CD4-positive, CD25-positive, alpha-beta regulatory T cell (primary cell): ENCODE data around the gene KLHL30. TPM values are rescaled to one million over a fixed set of nuclear protein-coding genes. Genes with fewer than 3 reads are reported as not detected.
"Not testable (repeated sequence)": the region's sequence is repeated elsewhere in the genome, so short reads cannot be mapped to it uniquely, and the experiment has no call there.

Experiments
- ATAC-seq, 2 donors: fragments of 150-1000 bp; cut with Tn5 transposase; one replicate each; pipeline ENCODE4 v1.10.0; 2021; ENCODE audit warnings: low read depth in 2 of 2, moderate number of reproducible peaks in 2 of 2, moderate library complexity in 1 of 2
- DNase-seq, 3 donors: peaks; one replicate each; pipeline versions ENCODE4 v3.0.0 to v3.0.0-alpha.2; 2012 to 2022; ENCODE audit warnings: mixed read lengths in 1 of 3
- H3K27ac ChIP-seq: one replicate; pipeline ENCODE4 v1.7.0; 2013; ENCODE audit warnings: mild to moderate bottlenecking, low read length; ENCODE audit not compliant: insufficient read depth, poor library complexity, severe bottlenecking
- H3K27me3 ChIP-seq: one replicate; pipeline ENCODE4 v1.7.0; 2013; ENCODE audit warnings: low read length; ENCODE audit not compliant: control insufficient read depth, insufficient read depth
- H3K36me3 ChIP-seq: one replicate; pipeline ENCODE4 v1.7.0; 2013; ENCODE audit warnings: mild to moderate bottlenecking, low read length, moderate library complexity; ENCODE audit not compliant: control insufficient read depth, insufficient read depth
- H3K4me1 ChIP-seq: 2 replicates; pipeline ENCODE4 v1.7.0; 2013; ENCODE audit warnings: mild to moderate bottlenecking, low read length; ENCODE audit not compliant: insufficient read depth, control insufficient read depth, poor library complexity, severe bottlenecking
- H3K4me3 ChIP-seq: one replicate; pipeline ENCODE4 v1.7.0; 2013; ENCODE audit warnings: low read depth, mild to moderate bottlenecking, low read length, moderate library complexity
- H3K9me3 ChIP-seq, 2 experiments: 1 replicate in 1 of 2; 2 replicates in 1 of 2; pipeline ENCODE4 v1.7.0; 2013; ENCODE audit warnings: low read length in 2 of 2, mild to moderate bottlenecking in 1 of 2, moderate library complexity in 1 of 2; ENCODE audit not compliant: control insufficient read depth in 2 of 2
- H3K27ac Mint-ChIP-seq, 3 donors: one replicate each; pipeline ENCODE4 v1.8.0; 2020 to 2022; ENCODE audit warnings: mild to moderate bottlenecking in 3 of 3, mixed read lengths in 3 of 3, moderate library complexity in 2 of 3
- H3K27me3 Mint-ChIP-seq: one replicate; pipeline ENCODE4 v1.8.0; 2022; ENCODE audit warnings: mild to moderate bottlenecking, mixed read lengths
- H3K36me3 Mint-ChIP-seq: one replicate; pipeline ENCODE4 v1.8.0; 2020; ENCODE audit warnings: mixed read lengths
- H3K4me1 Mint-ChIP-seq, 4 donors: one replicate each; pipeline ENCODE4 v1.8.0; 2020 to 2022; ENCODE audit warnings: mixed read lengths in 4 of 4, mild to moderate bottlenecking in 1 of 4
- H3K4me3 Mint-ChIP-seq, 4 donors: one replicate each; pipeline ENCODE4 v1.8.0; 2020 to 2022; ENCODE audit warnings: mild to moderate bottlenecking in 4 of 4, mixed read lengths in 4 of 4, moderate library complexity in 3 of 4
- H3K9me3 Mint-ChIP-seq, 7 donors: one replicate each; pipeline ENCODE4 v1.8.0; 2020 to 2022; ENCODE audit warnings: mixed read lengths in 7 of 7, mild to moderate bottlenecking in 3 of 7, moderate library complexity in 2 of 7
- polyA plus RNA-seq, 4 donors: library from polyadenylated mRNA; unstranded; fragments of 300-500 nt; fragmentation: Illumina TruSeq; gene quantifications; one replicate each; pipeline ENCODE4 v1.2.3, GENCODE V29; 2021
- total RNA-seq: library from RNA; stranded (reverse); gene quantifications from one replicate; pipeline ENCODE4 v1.2.3, GENCODE V29; 2022

Gene KLHL30
- total and polyA plus RNA-seq, 5 donors from 2014 or later, result not detected

DNA sequence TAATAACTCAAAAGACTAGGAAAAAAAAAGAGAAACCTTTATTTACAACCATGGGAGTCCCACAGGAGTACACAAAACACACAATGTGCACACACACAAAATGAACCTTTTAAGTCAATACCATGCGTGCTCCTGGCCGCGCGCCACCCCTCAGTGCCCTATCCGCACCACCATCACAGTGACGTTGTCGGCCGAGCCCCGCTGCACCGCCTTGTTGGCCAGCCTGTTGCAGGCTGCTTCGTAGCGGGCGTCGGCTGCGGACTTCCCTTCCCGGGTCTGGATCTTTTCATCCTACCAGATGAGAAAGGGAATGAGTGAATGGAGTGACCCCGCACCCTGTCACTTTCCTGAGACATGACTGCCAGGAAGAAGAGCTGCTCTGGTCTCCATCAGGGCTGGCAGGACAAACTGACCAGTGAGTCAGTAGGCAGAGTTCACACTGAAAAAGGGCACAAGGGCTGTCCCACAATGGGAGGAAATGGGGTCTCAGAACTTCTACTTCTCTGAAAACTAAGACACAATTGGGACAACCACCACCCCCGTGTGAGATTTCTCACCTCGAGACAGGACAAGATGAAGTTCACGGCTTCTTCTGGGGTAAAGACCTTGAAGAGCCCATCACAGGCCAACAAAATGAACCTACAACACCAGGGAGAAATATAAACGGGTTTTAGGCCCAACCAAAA lies 32.1 kb downstream of the KLHL30 start:
- ATAC-seq (no peak), DNase-seq (no peak)
- H3K9me3 ChIP-seq, result no peaks in the 10 kb centered on the region
- Mint-ChIP-seq H3K4me1 (peaks cover 0 to 3% (median 0%) of the 10 kb centered on the region in 4 donors), H3K36me3 (peaks cover 40% of the 10 kb centered on the region), H3K4me3 (no peak overlapping the region), H3K27me3 (no peaks in the 10 kb centered on the region), H3K9me3 (no peaks in the 10 kb centered on the region), H3K27ac (peak overlapping the region in 1 of 3 donors; percentile 65)
- H3K27me3 ChIP-seq, result no peaks in the 10 kb centered on the region
- no peaks in the 10 kb centered on the region for H3K4me1 ChIP-seq
- peaks cover 69% of the 10 kb centered on the region for H3K36me3 ChIP-seq
- H3K27ac ChIP-seq, result no peak overlapping the region
- no peak overlapping the region for H3K4me3 ChIP-seq

- H3K4me1 ChIP-seq, H3K27ac Mint-ChIP-seq, H3K9me3 Mint-ChIP-seq, H3K27me3 Mint-ChIP-seq, H3K4me3 ChIP-seq, ATAC-seq, H3K4me3 Mint-ChIP-seq, H3K4me1 Mint-ChIP-seq, H3K27ac ChIP-seq, H3K9me3 ChIP-seq, H3K27me3 ChIP-seq, DNase-seq: not testable (repeated sequence)
- peaks cover 70% of the 10 kb centered on the region for H3K36me3 ChIP-seq
- H3K36me3 Mint-ChIP-seq, result peaks cover 43% of the 10 kb centered on the region
Measured at GRCh38 chr2:238171072-238171431, 32.6 kb downstream of the KLHL30 start.

DNA sequence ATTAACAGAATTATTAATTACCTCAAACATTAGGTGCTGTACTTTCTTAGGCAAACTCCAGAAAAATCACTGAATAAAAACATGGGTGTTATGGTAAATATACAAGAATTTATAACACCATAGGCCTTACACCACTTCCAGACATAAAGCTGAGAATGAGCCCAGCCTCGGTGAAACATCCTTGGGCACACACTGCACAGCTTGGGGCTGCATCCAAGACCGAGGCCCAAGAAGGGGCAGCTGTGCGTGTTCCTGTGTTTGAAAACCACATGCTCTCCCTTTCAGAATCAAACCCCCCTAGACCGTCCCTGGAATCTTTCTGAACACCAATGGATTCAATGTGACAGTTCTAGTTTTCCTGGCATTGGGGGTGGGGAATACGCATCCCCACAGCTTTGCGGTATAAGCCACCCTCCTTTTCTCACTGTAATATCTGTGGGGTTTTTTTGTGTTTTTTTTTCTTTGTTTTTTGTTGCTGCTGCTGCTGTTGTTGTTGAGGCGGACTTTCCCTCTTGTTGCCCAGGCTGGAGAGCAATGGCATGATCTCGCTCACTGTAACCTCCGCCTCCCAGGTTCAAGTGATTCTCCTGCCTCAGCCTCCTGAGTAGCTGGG lies 33.2 kb downstream of the KLHL30 start:
- H3K36me3 ChIP-seq, result peaks cover 74% of the 10 kb centered on the region
- Mint-ChIP-seq H3K27me3 (no peaks in the 10 kb centered on the region), H3K9me3 (no peaks in the 10 kb centered on the region), H3K27ac (peak overlapping the region in 1 of 3 donors; percentile 8), H3K4me3 (no peak overlapping the region), H3K4me1 (peaks cover 0 to 3% (median 0%) of the 10 kb centered on the region in 4 donors), H3K36me3 (peaks cover 47% of the 10 kb centered on the region)
- H3K4me1 ChIP-seq, result no peaks in the 10 kb centered on the region
- no peak overlapping the region for H3K27ac ChIP-seq
- no peak for ATAC-seq
- H3K4me3 ChIP-seq, result no peak overlapping the region
- no peaks in the 10 kb centered on the region for H3K9me3 ChIP-seq
- H3K27me3 ChIP-seq, result no peaks in the 10 kb centered on the region
- DNase-seq, result no peak

DNA sequence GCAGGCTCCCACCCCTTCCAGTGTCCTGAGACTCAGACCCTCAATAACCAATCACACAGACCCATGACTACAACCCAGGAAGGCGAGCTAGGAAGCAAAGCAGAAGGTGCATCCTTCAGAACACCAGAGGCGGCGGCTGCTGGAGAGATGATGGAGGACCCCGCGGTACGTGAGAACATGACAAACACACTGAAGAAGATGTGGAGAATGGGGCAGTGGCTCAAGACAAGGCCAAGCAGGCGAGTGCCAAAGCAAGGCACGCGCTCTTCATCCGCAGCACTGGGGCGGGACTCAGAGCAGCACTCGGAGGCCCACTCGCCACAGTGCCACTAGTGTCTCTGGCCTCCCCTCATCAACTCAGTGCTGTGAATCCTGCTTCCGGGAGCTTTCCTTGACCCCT lies 34.0 kb downstream of the KLHL30 start:
- Histone ChIP-seq H3K27ac (no peak overlapping the region), H3K4me3 (no peak overlapping the region), H3K27me3 (no peaks in the 10 kb centered on the region), H3K4me1 (no peaks in the 10 kb centered on the region), H3K9me3 (no peaks in the 10 kb centered on the region), H3K36me3 (peaks cover 82% of the 10 kb centered on the region)
- Mint-ChIP-seq H3K9me3 (no peaks in the 10 kb centered on the region), H3K4me1 (peaks cover 0 to 7% (median 0%) of the 10 kb centered on the region in 4 donors), H3K27ac (no peak overlapping the region), H3K27me3 (no peaks in the 10 kb centered on the region), H3K4me3 (no peak overlapping the region), H3K36me3 (peaks cover 47% of the 10 kb centered on the region)
- DNase-seq (no peak), ATAC-seq (no peak)

- H3K4me3 ChIP-seq, result no peak overlapping the region
- Mint-ChIP-seq H3K27me3 (no peaks in the 10 kb centered on the region), H3K9me3 (no peaks in the 10 kb centered on the region), H3K4me1 (peaks cover 0 to 7% (median 0%) of the 10 kb centered on the region in 4 donors), H3K4me3 (peak overlapping the region in 1 of 4 donors; percentile 23), H3K27ac (peak overlapping the region in 1 of 3 donors; percentile 65), H3K36me3 (peaks cover 48% of the 10 kb centered on the region)
- no peaks in the 10 kb centered on the region for H3K9me3 ChIP-seq
- no peaks in the 10 kb centered on the region for H3K4me1 ChIP-seq
- H3K27ac ChIP-seq, result no peak overlapping the region
- ATAC-seq (no peak), DNase-seq (no peak)
- H3K27me3 ChIP-seq, result no peaks in the 10 kb centered on the region
- H3K36me3 ChIP-seq, result peaks cover 87% of the 10 kb centered on the region
Measured at GRCh38 chr2:238173692-238174091, 35.2 kb downstream of the KLHL30 start.

DNA sequence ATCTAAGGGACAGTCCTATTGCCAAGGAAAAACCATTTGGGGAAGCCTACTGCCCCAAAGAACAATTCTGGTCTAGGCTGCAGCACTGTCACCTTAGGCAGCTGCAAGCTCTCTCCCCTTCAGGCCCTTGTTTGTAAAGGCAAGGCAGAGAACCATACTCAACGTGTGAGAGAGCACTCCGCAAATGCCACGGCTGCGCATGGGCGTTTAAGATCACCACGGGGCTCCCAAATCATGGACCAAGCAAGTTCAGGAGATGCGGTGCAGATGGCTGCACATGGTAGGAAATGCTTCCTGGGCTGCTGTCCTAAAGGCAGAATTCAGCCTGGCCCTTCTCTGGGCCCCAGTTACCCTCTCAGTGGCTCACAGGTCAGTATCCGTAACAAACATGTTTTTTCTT lies 35.8 kb downstream of the KLHL30 start:
- no peaks in the 10 kb centered on the region for H3K4me1 ChIP-seq
- no peak overlapping the region for H3K27ac Mint-ChIP-seq
- H3K4me3 Mint-ChIP-seq, result no peak overlapping the region
- H3K27me3 ChIP-seq, result no peaks in the 10 kb centered on the region
- ATAC-seq (no peak), DNase-seq (no peak)
- H3K27me3 Mint-ChIP-seq, result no peaks in the 10 kb centered on the region
- peaks cover 87% of the 10 kb centered on the region for H3K36me3 ChIP-seq
- no peaks in the 10 kb centered on the region for H3K9me3 ChIP-seq
- H3K9me3 Mint-ChIP-seq, result no peaks in the 10 kb centered on the region
- H3K27ac ChIP-seq, result no peak overlapping the region
- H3K4me3 ChIP-seq, result no peak overlapping the region
- H3K36me3 Mint-ChIP-seq, result peaks cover 52% of the 10 kb centered on the region
- peaks cover 0 to 7% (median 0%) of the 10 kb centered on the region in 4 donors for H3K4me1 Mint-ChIP-seq

- Histone ChIP-seq H3K9me3 (no peaks in the 10 kb centered on the region), H3K36me3 (peaks cover 87% of the 10 kb centered on the region)
Measured at GRCh38 chr2:238174701-238175100, 36.2 kb downstream of the KLHL30 start.

GRCh38 chr2:238176613-238177012 lies 38.1 kb downstream of the KLHL30 start:
- H3K27me3 ChIP-seq, result no peaks in the 10 kb centered on the region
- Mint-ChIP-seq H3K4me3 (no peak overlapping the region), H3K4me1 (peaks cover 0 to 3% (median 0%) of the 10 kb centered on the region in 4 donors), H3K9me3 (no peaks in the 10 kb centered on the region), H3K27ac (peak overlapping the region in 2 of 3 donors; percentile 27 to 73), H3K27me3 (no peaks in the 10 kb centered on the region), H3K36me3 (peaks cover 55% of the 10 kb centered on the region)
- DNase-seq, result no peak
- H3K9me3 ChIP-seq, result no peaks in the 10 kb centered on the region
- peaks cover 92% of the 10 kb centered on the region for H3K36me3 ChIP-seq
- ATAC-seq, result no peak
- no peak overlapping the region for H3K27ac ChIP-seq
- no peaks in the 10 kb centered on the region for H3K4me1 ChIP-seq
- no peak overlapping the region for H3K4me3 ChIP-seq

More at GRCh38 chr2:238174701-238175100, 36.2 kb downstream of the KLHL30 start:
- peaks cover 0 to 7% (median 0%) of the 10 kb centered on the region in 4 donors for H3K4me1 Mint-ChIP-seq
- Histone ChIP-seq H3K4me1 (no peaks in the 10 kb centered on the region), H3K4me3 (no peak overlapping the region), H3K27me3 (no peaks in the 10 kb centered on the region), H3K27ac (no peak overlapping the region)
- no peak overlapping the region for H3K4me3 Mint-ChIP-seq
- H3K27me3 Mint-ChIP-seq, result no peaks in the 10 kb centered on the region
- H3K27ac Mint-ChIP-seq, result no peak overlapping the region
- ATAC-seq, result no peak
- no peaks in the 10 kb centered on the region for H3K9me3 Mint-ChIP-seq
- no peak for DNase-seq
- peaks cover 55% of the 10 kb centered on the region for H3K36me3 Mint-ChIP-seq
